Activated T-helper 17 cell treated with anti-CD3 and anti-CD28 coated beads, Interleukin-2, amount 50 U/mL, for 72 hours (primary cell): Measurements from ENCODE around the gene BBS1. TPM values are rescaled to one million over a fixed set of nuclear protein-coding genes. Genes with fewer than 3 reads are reported as not detected.

Experiments used
- ATAC-seq: fragments of 150-1000 bp; cut with Tn5 transposase; replicated peaks from 2 replicates; pipeline ENCODE4 v1.10.0; 2021; ENCODE audit warnings: mild to moderate bottlenecking, moderate library complexity
- H3K27ac Mint-ChIP-seq: one replicate; pipeline ENCODE4 v1.8.0; 2022; ENCODE audit warnings: mixed read lengths
- H3K27me3 Mint-ChIP-seq: one replicate; pipeline ENCODE4 v1.8.0; 2022; ENCODE audit warnings: mixed read lengths
- H3K36me3 Mint-ChIP-seq: one replicate; pipeline ENCODE4 v1.8.0; 2022; ENCODE audit warnings: low read depth, mild to moderate bottlenecking, mixed read lengths
- H3K4me1 Mint-ChIP-seq: one replicate; pipeline ENCODE4 v1.8.0; 2022; ENCODE audit warnings: mixed read lengths
- H3K4me3 Mint-ChIP-seq: one replicate; pipeline ENCODE4 v1.8.0; 2022; ENCODE audit warnings: mild to moderate bottlenecking, mixed read lengths
- H3K9me3 Mint-ChIP-seq: one replicate; pipeline ENCODE4 v1.8.0; 2022; ENCODE audit warnings: mixed read lengths
- total RNA-seq, 2 donors: library from RNA; stranded (reverse); gene quantifications; one replicate each; pipeline ENCODE4 v1.2.3, GENCODE V29; 2022

BBS1 gene
- total RNA-seq, 2 donors from 2014 or later: 16.4 to 17.2 TPM

DNA sequence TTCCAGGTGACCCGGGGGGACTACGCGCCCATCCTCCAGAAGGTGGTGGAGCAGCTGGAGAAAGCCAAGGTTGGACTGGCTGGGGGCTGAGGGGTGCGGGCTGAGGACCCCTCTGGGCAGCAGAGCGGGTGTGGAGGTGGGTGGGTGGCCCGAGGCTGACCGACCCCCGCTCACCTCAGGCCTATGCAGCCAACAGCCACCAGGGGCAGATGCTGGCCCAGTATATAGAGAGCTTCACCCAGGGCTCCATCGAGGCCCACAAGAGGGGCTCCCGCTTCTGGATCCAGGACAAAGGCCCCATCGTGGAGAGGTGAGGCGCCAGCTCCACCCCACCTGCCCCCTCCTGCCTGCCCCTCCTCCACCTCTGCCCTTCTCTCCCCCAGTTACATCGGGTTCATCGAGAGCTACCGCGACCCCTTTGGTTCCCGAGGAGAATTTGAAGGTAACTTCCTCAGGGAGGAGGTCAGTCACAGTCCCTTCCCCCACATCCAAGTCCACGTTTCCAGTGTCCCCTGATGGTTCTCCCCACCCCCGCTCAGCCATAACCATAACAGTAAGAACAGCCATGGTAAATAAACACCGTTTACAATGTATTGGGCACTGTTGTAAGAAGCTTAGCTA, 19.0 kb upstream of the BBS1 start:
- Mint-ChIP-seq H3K4me1 (no peaks in the 10 kb centered on the region), H3K4me3 (no peak overlapping the region), H3K27ac (no peak overlapping the region), H3K9me3 (no peaks in the 10 kb centered on the region), H3K36me3 (peaks cover 58% of the 10 kb centered on the region), H3K27me3 (no peaks in the 10 kb centered on the region)
- ATAC-seq: no peak

DNA sequence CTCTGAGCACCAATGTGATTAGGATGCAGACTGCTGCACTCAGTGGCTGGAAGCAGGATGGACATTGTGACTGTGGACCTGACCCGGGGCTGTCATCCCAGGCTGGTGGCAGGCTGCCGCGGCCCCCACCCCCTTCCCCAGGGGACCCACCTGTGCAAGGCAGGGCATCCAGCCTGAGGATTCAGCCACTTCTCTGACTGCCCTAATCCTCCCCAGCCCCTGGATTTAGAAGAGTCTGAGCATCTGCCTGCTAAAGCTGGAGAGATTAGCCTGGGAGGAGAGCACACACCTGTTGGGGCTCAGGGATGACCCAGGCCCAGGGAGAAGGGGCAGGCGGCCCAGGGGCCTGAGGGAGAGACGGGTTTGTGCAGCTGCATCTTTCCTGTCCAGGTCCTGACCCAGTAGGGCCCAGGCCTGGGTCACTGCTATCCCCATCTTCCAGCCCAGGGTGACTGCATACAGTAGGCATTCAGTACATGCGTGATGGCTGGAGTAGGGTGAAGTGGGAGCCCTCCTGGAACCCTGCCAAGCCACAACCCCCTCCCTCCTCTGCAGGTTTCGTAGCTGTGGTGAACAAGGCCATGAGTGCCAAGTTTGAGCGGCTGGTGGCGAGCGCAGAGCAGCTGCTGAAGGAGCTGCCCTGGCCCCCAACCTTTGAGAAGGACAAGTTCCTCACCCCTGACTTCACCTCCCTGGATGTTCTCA, 18.1 kb upstream of the BBS1 start:
- Mint-ChIP-seq H3K4me3 (no peak overlapping the region), H3K4me1 (no peaks in the 10 kb centered on the region), H3K27me3 (no peaks in the 10 kb centered on the region), H3K36me3 (peaks cover 58% of the 10 kb centered on the region), H3K27ac (no peak overlapping the region), H3K9me3 (no peaks in the 10 kb centered on the region)
- no peak for ATAC-seq

GRCh38 chr11:66493130-66493529, 17.3 kb upstream of the BBS1 start:
- Mint-ChIP-seq H3K27ac (no peak overlapping the region), H3K4me3 (no peak overlapping the region), H3K9me3 (no peaks in the 10 kb centered on the region), H3K36me3 (peaks cover 57% of the 10 kb centered on the region), H3K27me3 (no peaks in the 10 kb centered on the region), H3K4me1 (no peaks in the 10 kb centered on the region)
- ATAC-seq: no peak

DNA sequence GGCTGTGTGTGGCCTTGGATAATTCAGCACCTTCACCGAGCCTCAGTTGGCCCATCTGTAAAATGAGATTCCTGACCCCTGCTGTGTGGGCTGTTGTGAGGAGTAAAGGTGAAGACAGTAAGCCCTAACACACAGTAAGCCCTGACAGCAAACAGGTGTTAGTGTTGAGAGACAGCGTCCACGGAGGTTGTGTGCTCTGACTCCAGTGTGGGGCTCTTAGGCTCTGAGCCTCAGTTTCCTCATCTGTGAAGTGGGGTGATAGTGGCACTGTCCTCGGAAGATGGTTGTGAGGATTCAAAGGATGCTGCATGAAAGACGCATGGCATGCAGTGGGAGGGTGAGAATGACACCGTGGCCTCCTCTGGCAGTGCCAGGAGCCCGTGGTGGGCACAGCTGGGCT, 16.0 kb upstream of the BBS1 start:
- H3K27me3 Mint-ChIP-seq: no peaks in the 10 kb centered on the region
- H3K27ac Mint-ChIP-seq: no peak overlapping the region
- H3K36me3 Mint-ChIP-seq: peaks cover 58% of the 10 kb centered on the region
- no peak overlapping the region for H3K4me3 Mint-ChIP-seq
- no peaks in the 10 kb centered on the region for H3K9me3 Mint-ChIP-seq
- no peaks in the 10 kb centered on the region for H3K4me1 Mint-ChIP-seq
- ATAC-seq: no peak

GRCh38 chr11:66494935-66495334, 15.5 kb upstream of the BBS1 start:
- Mint-ChIP-seq H3K4me3 (no peak overlapping the region), H3K27me3 (no peaks in the 10 kb centered on the region), H3K36me3 (peaks cover 59% of the 10 kb centered on the region), H3K4me1 (no peaks in the 10 kb centered on the region), H3K27ac (no peak overlapping the region), H3K9me3 (no peaks in the 10 kb centered on the region)
- ATAC-seq: no peak

- Mint-ChIP-seq H3K27ac (no peak overlapping the region), H3K4me1 (no peaks in the 10 kb centered on the region), H3K36me3 (peaks cover 61% of the 10 kb centered on the region), H3K27me3 (no peaks in the 10 kb centered on the region), H3K4me3 (no peak overlapping the region), H3K9me3 (no peaks in the 10 kb centered on the region)
- ATAC-seq: no peak
Observed at GRCh38 chr11:66495401-66495854, 15.0 kb upstream of the BBS1 start.

DNA sequence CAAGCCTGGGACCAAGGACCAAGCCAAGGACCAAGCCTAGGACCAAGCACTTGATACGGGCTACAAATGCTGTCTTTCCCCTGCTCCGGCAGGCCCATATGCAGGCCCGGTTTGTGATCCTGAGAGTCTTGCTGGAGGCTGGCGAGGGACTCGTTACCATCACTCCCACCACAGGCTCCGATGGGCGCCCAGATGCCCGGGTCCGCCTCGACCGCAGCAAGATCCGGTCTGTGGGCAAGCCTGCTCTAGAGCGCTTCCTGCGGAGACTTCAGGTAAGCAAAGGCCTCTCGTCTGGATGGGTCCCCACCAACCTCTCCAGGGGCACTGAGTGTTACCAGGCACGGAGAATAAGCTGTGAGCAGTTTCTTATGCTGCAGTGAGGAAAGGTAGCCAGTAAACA, 13.2 kb upstream of the BBS1 start:
- no peak overlapping the region for H3K4me3 Mint-ChIP-seq
- H3K36me3 Mint-ChIP-seq: peaks cover 61% of the 10 kb centered on the region
- H3K4me1 Mint-ChIP-seq: no peaks in the 10 kb centered on the region
- H3K27ac Mint-ChIP-seq: no peak overlapping the region
- H3K9me3 Mint-ChIP-seq: no peaks in the 10 kb centered on the region
- ATAC-seq: no peak
- H3K27me3 Mint-ChIP-seq: no peaks in the 10 kb centered on the region

GRCh38 chr11:66498506-66498905, 11.9 kb upstream of the BBS1 start:
- H3K36me3 Mint-ChIP-seq: peaks cover 58% of the 10 kb centered on the region
- H3K27ac Mint-ChIP-seq: no peak overlapping the region
- H3K27me3 Mint-ChIP-seq: no peaks in the 10 kb centered on the region
- no peak for ATAC-seq
- no peaks in the 10 kb centered on the region for H3K9me3 Mint-ChIP-seq
- no peaks in the 10 kb centered on the region for H3K4me1 Mint-ChIP-seq
- no peak overlapping the region for H3K4me3 Mint-ChIP-seq

- Mint-ChIP-seq H3K4me3 (no peak overlapping the region), H3K27me3 (no peaks in the 10 kb centered on the region), H3K27ac (no peak overlapping the region), H3K36me3 (peaks cover 55% of the 10 kb centered on the region), H3K4me1 (no peaks in the 10 kb centered on the region), H3K9me3 (no peaks in the 10 kb centered on the region)
- no peak for ATAC-seq
Observed at GRCh38 chr11:66505276-66505816, 5.1 kb upstream of the BBS1 start.

DNA sequence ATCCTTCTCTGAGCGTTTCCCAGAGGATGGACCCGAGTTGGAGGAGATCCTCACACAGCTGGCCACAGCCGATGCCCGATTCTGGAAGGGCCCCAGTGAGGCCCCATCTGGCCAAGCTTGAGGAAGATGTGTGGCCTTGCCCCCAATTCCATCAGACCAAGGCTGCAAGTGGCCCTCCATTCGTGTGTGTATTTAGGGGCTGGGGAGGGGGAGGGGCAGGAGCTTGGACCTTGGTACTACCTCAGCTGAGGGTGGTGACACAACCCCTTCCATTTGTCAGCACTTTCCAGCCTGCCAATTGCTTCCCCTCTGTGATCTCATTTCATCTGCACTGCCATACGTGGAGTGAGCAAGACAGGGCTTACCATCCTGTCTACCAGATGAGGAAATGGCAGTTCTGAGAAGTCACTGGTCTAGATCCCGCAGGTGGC, 1.3 kb upstream of the BBS1 start:
- Mint-ChIP-seq H3K4me1 (no peaks in the 10 kb centered on the region), H3K27ac (no peak overlapping the region), H3K27me3 (no peaks in the 10 kb centered on the region), H3K4me3 (no peak overlapping the region), H3K9me3 (no peaks in the 10 kb centered on the region), H3K36me3 (peaks cover 36% of the 10 kb centered on the region)
- peak; percentile 33 for ATAC-seq

GRCh38 chr11:66510990-66511339, 530 bp downstream of the BBS1 start:
- ATAC-seq: no peak
- H3K4me3 Mint-ChIP-seq: peak overlapping the region; percentile 91
- H3K9me3 Mint-ChIP-seq: no peaks in the 10 kb centered on the region
- H3K36me3 Mint-ChIP-seq: peaks cover 29% of the 10 kb centered on the region
- H3K27me3 Mint-ChIP-seq: no peaks in the 10 kb centered on the region
- no peaks in the 10 kb centered on the region for H3K4me1 Mint-ChIP-seq
- peak overlapping the region; percentile 79 for H3K27ac Mint-ChIP-seq

DNA sequence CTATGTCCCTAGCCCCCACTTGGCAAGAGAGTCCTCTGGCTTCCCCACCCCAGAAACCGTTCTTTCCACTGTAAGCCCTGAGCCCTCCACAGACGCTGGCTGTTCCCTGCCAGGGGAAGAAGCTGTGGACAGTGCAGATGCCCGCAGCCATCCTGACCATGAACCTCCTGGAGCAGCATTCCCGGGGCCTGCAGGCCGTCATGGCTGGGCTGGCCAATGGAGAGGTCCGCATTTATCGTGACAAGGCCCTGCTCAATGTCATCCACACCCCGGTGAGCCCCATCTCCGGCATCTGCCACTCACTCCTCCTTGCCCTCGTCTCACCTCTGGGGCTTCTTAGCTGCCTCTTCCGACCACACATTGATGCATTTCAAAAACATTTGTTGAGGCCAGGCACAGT, 13.2 kb downstream of the BBS1 start:
- Mint-ChIP-seq H3K4me3 (no peak overlapping the region), H3K4me1 (no peaks in the 10 kb centered on the region), H3K9me3 (no peaks in the 10 kb centered on the region), H3K27ac (no peak overlapping the region), H3K27me3 (no peaks in the 10 kb centered on the region), H3K36me3 (peaks cover 57% of the 10 kb centered on the region)
- ATAC-seq: no peak

GRCh38 chr11:66524304-66525040, 14.0 kb downstream of the BBS1 start:
- Mint-ChIP-seq H3K9me3 (no peaks in the 10 kb centered on the region), H3K36me3 (peaks cover 60% of the 10 kb centered on the region), H3K27ac (no peak overlapping the region), H3K27me3 (no peaks in the 10 kb centered on the region), H3K4me1 (no peaks in the 10 kb centered on the region), H3K4me3 (no peak overlapping the region)
- no peak for ATAC-seq

DNA sequence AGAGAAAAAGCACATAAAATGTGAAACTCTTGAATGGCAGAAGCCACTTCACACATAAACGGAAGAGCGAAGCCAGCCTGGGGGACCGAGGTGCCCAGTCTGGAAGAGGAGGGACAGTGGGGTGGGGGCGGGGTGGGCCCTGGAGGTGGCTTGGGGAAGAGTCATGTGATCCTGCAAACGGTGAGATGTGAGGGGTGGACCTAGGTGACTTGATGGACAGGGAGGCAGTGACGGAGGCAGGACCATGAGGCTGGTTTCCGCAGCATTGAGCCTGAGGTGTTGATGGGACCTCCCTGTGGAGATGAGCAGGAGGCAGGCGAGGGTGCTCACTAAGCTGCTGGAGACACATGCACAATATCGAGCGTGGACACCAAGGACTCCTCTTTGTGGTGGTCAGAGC, 18.6 kb downstream of the BBS1 start:
- no peak overlapping the region for H3K27ac Mint-ChIP-seq
- H3K36me3 Mint-ChIP-seq: peaks cover 27% of the 10 kb centered on the region
- H3K4me3 Mint-ChIP-seq: no peak overlapping the region
- no peaks in the 10 kb centered on the region for H3K27me3 Mint-ChIP-seq
- no peak for ATAC-seq
- peaks cover 6% of the 10 kb centered on the region for H3K4me1 Mint-ChIP-seq
- no peaks in the 10 kb centered on the region for H3K9me3 Mint-ChIP-seq

- Mint-ChIP-seq H3K9me3 (no peaks in the 10 kb centered on the region), H3K27me3 (no peaks in the 10 kb centered on the region), H3K4me3 (no peak overlapping the region), H3K4me1 (peaks cover 6% of the 10 kb centered on the region), H3K27ac (no peak overlapping the region), H3K36me3 (peaks cover 28% of the 10 kb centered on the region)
- no peak for ATAC-seq
Observed at GRCh38 chr11:66529655-66530054, 19.2 kb downstream of the BBS1 start.
